OCI-LY1 (cell line): Measurements from ENCODE around the gene ESRP2.

ENCODE experiments used
- H2AFZ ChIP-seq: fragments of 200-600 bp; sonication (generic), shearing (Covaris generic); 2 replicates; pipeline ENCODE4 v1.6.0; 2014; ENCODE audit warnings: antibody characterized with exemption, mild to moderate bottlenecking, low read length
- H3F3A ChIP-seq: fragments of 200-600 bp; sonication (generic), shearing (Covaris generic); 2 replicates; pipeline ENCODE4 v1.6.0; 2014; ENCODE audit warnings: mild to moderate bottlenecking, antibody characterized with exemption, low read length, moderate library complexity; ENCODE audit not compliant: insufficient read depth
- H3K27ac ChIP-seq: fragments of 200-600 bp; sonication (generic); 2 replicates; pipeline ENCODE4 v1.5.1; 2014; ENCODE audit warnings: low read length, mixed run types, mild to moderate bottlenecking, low read depth; ENCODE audit not compliant: poor library complexity, severe bottlenecking
- H3K27me3 ChIP-seq: fragments of 200-600 bp; sonication (generic); 2 replicates; pipeline ENCODE4 v1.6.0; 2014; ENCODE audit warnings: antibody characterized with exemption, mild to moderate bottlenecking, low read length, moderate library complexity; ENCODE audit not compliant: insufficient read depth
- H3K36me3 ChIP-seq: fragments of 200-600 bp; sonication (generic); 2 replicates; pipeline ENCODE4 v1.6.1; 2014; ENCODE audit warnings: mild to moderate bottlenecking, antibody characterized with exemption, low read length, moderate library complexity, mixed read lengths; ENCODE audit not compliant: insufficient read depth
- H3K4me1 ChIP-seq: fragments of 200-600 bp; sonication (generic); 2 replicates; pipeline ENCODE4 v1.5.1; 2014; ENCODE audit warnings: mild to moderate bottlenecking, low read length, moderate library complexity; ENCODE audit not compliant: insufficient read depth, severe bottlenecking
- H3K4me2 ChIP-seq: fragments of 200-600 bp; sonication (generic), shearing (Covaris generic); 2 replicates; pipeline ENCODE4 v1.6.1; 2014; ENCODE audit warnings: low read length
- H3K4me3 ChIP-seq: fragments of 200-600 bp; sonication (generic); 2 replicates; pipeline ENCODE4 v1.5.1; 2014; ENCODE audit warnings: low read length, low read depth, mild to moderate bottlenecking, mixed read lengths; ENCODE audit not compliant: poor library complexity, severe bottlenecking
- H3K79me2 ChIP-seq: fragments of 200-600 bp; shearing (Covaris generic); 2 replicates; pipeline ENCODE4 v1.6.1; 2016; ENCODE audit warnings: mixed run types, low read length, mixed read lengths; ENCODE audit not compliant: insufficient read depth
- H3K9ac ChIP-seq: fragments of 200-600 bp; sonication (generic), shearing (Covaris generic); 2 replicates; pipeline ENCODE4 v1.6.1; 2014; ENCODE audit warnings: mild to moderate bottlenecking, low read length, mixed read lengths
- H3K9me2 ChIP-seq: fragments of 200-600 bp; sonication (generic), shearing (Covaris generic); 2 replicates; pipeline ENCODE4 v1.6.1; 2014; ENCODE audit warnings: low read depth, mild to moderate bottlenecking, low read length, mixed read lengths
- H3K9me3 ChIP-seq: fragments of 200-600 bp; shearing (Covaris generic); 2 replicates; pipeline ENCODE4 v1.6.1; 2014; ENCODE audit warnings: low read length, mixed read lengths
- H4K20me1 ChIP-seq: fragments of 200-600 bp; sonication (generic), shearing (Covaris generic); 2 replicates; pipeline ENCODE4 v1.6.0; 2016; ENCODE audit warnings: mild to moderate bottlenecking, low read length; ENCODE audit not compliant: insufficient read depth
- CTCF ChIP-seq: fragments of 200-600 bp; sonication (generic), shearing (Covaris generic); IDR thresholded peaks from 2 replicates; pipeline ENCODE4 v1.5.1; 2017; ENCODE audit warnings: mild to moderate bottlenecking, antibody characterized with exemption, low read length, moderate library complexity, mixed read lengths
- EZH2 ChIP-seq: fragments of 200-600 bp; sonication (generic), shearing (Covaris generic); IDR thresholded peaks from 2 replicates; pipeline ENCODE4 v1.8.0; 2017; ENCODE audit warnings: borderline replicate concordance, mixed run types, mild to moderate bottlenecking, antibody characterized with exemption, low read length, moderate library complexity, mixed read lengths

Gene ESRP2

GRCh38 chr16:68257906-68258800 is 22.2 kb upstream of the ESRP2 start:
- peak overlapping the region; percentile 46 for H3K4me2 ChIP-seq
- no peaks in the 10 kb centered on the region for H3F3A ChIP-seq
- no peaks in the 10 kb centered on the region for H4K20me1 ChIP-seq
- H3K4me3 ChIP-seq: no peak overlapping the region
- H3K27ac ChIP-seq: peak overlapping the region; percentile 99
- H3K9ac ChIP-seq: peak overlapping the region; percentile 46
- peaks cover 52% of the 10 kb centered on the region for H3K36me3 ChIP-seq
- no peaks in the 10 kb centered on the region for H3K79me2 ChIP-seq
- no peak overlapping the region for H2AFZ ChIP-seq
- no peaks in the 10 kb centered on the region for H3K9me3 ChIP-seq
- peaks cover 26% of the 10 kb centered on the region for H3K4me1 ChIP-seq
- H3K9me2 ChIP-seq: no peaks in the 10 kb centered on the region
- no peaks in the 10 kb centered on the region for H3K27me3 ChIP-seq
- TF ChIP-seq EZH2: no peak
- no peak for TF ChIP-seq CTCF

- H3K4me2 ChIP-seq: peak overlapping the region; percentile 46
- H3K4me1 ChIP-seq: peaks cover 34% of the 10 kb centered on the region
- peak overlapping the region; percentile 99 for H3K27ac ChIP-seq
- H3K36me3 ChIP-seq: peaks cover 56% of the 10 kb centered on the region
- no peaks in the 10 kb centered on the region for H3K79me2 ChIP-seq
- peak overlapping the region; percentile 46 for H3K9ac ChIP-seq
- no peaks in the 10 kb centered on the region for H4K20me1 ChIP-seq
- no peaks in the 10 kb centered on the region for H3K27me3 ChIP-seq
- no peaks in the 10 kb centered on the region; the same call in 1 of the 2 replicates for H3F3A ChIP-seq
- no peak overlapping the region for H3K4me3 ChIP-seq
- H3K9me3 ChIP-seq: no peaks in the 10 kb centered on the region
- TF ChIP-seq CTCF (no peak), EZH2 (no peak)
- H3K9me2 ChIP-seq: no peaks in the 10 kb centered on the region
- no peak overlapping the region for H2AFZ ChIP-seq
Observed at GRCh38 chr16:68257251-68257905, 21.5 kb upstream of the ESRP2 start.

GRCh38 chr16:68255712-68256111 is 19.8 kb upstream of the ESRP2 start:
- Histone ChIP-seq H3K27ac (peak overlapping the region; percentile 99), H3K4me1 (peaks cover 50% of the 10 kb centered on the region), H3K36me3 (peaks cover 56% of the 10 kb centered on the region)

More at GRCh38 chr16:68255712-68256111, 19.8 kb upstream of the ESRP2 start:
- no peak overlapping the region for H3K4me3 ChIP-seq
- H3K9me2 ChIP-seq: no peaks in the 10 kb centered on the region
- no peak overlapping the region for H2AFZ ChIP-seq
- no peaks in the 10 kb centered on the region for H3K27me3 ChIP-seq
- H3K9me3 ChIP-seq: no peaks in the 10 kb centered on the region
- no peak overlapping the region for H3K4me2 ChIP-seq
- TF ChIP-seq CTCF (no peak), EZH2 (no peak)
- no peaks in the 10 kb centered on the region for H4K20me1 ChIP-seq
- H3K9ac ChIP-seq: no peak overlapping the region
- no peaks in the 10 kb centered on the region for H3K79me2 ChIP-seq
- H3F3A ChIP-seq: no peaks in the 10 kb centered on the region; the same call in 1 of the 2 replicates
